ENCODE data around the gene C1GALT1C1.
"Not testable (repeated sequence)": the region's sequence is repeated elsewhere in the genome, so short reads cannot be mapped to it uniquely, and the experiment has no call there.

The C1GALT1C1 gene

DNA sequence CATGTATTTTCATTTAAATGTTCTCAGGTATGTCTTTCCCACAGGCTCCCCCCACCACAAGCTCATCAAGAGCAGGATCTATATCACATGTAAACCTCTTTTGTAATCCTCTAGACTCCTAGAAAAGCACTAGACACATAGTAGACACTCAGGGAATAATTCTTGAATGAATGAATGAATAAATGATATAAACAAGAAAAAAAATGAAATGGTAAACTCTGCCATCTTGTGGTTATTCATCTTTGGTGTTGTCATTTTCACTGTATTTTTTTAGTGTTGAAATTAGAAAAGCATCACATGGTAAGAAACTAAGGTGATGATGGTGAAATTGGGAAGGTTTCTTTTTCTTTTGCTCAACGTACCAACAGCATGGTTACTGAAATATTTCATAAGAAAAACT is 34.2 kb upstream of the C1GALT1C1 start:
- TF ChIP-seq CTCF (IDR thresholded peaks at IDR 0.05; ENCODE audit: low read depth, low read length): no peak
- H3K4me3 ChIP-seq (ENCODE audit: low read depth, low read length): no peak overlapping the region
- in situ Hi-C loops (cut with HindIII; ENCODE audit: low sequenced_read_pairs): no loop called here
- peak; percentile 24 for DNase-seq (ENCODE audit: low read depth, low spot score)

GRCh38 chrX:120662662-120663061 is 32.8 kb upstream of the C1GALT1C1 start:
- no peak for DNase-seq (ENCODE audit: low read depth, low spot score)
- TF ChIP-seq CTCF (IDR thresholded peaks at IDR 0.05; ENCODE audit: low read depth, low read length): no peak
- in situ Hi-C loops (cut with HindIII; ENCODE audit: low sequenced_read_pairs): no loop called here
- H3K4me3 ChIP-seq (ENCODE audit: low read depth, low read length): no peak overlapping the region

GRCh38 chrX:120660637-120661036 is 30.8 kb upstream of the C1GALT1C1 start:
- no peak for DNase-seq (ENCODE audit: low read depth, low spot score)
- H3K4me3 ChIP-seq (ENCODE audit: low read depth, low read length): no peak overlapping the region
- in situ Hi-C loops (cut with HindIII; ENCODE audit: low sequenced_read_pairs): no loop called here
- no peak for TF ChIP-seq CTCF (IDR thresholded peaks at IDR 0.05; ENCODE audit: low read depth, low read length)

GRCh38 chrX:120653000-120653399 is 23.1 kb upstream of the C1GALT1C1 start:
- H3K4me3 ChIP-seq (ENCODE audit: low read depth, low read length): no peak overlapping the region
- TF ChIP-seq CTCF (IDR thresholded peaks at IDR 0.05; ENCODE audit: low read depth, low read length): no peak
- in situ Hi-C loops (cut with HindIII; ENCODE audit: low sequenced_read_pairs): no loop called here
- no peak for DNase-seq (ENCODE audit: low read depth, low spot score)

DNA sequence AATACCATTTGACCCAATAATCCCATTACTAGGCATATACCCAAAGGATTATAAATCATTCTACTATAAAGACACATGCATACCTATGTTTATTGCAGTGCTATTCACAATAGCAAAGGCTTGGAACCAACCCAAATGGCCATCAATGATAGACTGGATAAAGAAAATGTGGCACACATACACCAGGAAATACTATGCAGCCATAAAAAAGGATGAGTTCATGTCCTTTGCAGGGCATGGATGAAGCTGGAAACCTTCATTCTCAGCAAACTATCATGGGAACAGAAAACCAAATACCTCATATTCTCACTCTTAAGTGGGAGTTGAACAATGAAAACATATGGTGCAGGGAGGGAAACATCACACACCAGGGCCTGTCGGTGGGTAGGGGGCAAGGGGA is 22.4 kb upstream of the C1GALT1C1 start:
- in situ Hi-C loops (cut with HindIII; ENCODE audit: low sequenced_read_pairs); H3K4me3 ChIP-seq (ENCODE audit: low read depth, low read length); DNase-seq (ENCODE audit: low read depth, low spot score): not testable (repeated sequence)

DNA sequence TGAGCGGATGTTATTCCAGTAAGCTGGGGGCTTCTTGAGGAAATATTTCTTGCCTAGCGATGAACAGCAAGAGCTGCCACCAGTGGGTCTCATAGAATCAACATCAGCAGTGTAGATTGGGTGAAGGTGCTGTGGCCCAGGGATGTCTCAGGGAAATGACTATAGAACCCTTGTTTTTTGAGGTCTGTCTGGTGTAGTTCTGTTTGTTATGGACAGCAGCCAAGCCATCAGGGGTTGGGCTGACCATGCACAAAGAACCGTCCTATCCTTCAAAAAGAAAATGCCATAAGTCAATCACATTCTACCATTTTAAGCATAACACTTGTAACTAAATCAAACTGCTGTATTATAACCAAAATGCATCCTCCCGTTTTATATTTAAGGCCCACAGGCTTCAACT is 17.3 kb upstream of the C1GALT1C1 start:
- in situ Hi-C loops (cut with HindIII; ENCODE audit: low sequenced_read_pairs): no loop called here
- TF ChIP-seq CTCF (IDR thresholded peaks at IDR 0.05; ENCODE audit: low read depth, low read length): no peak
- no peak overlapping the region for H3K4me3 ChIP-seq (ENCODE audit: low read depth, low read length)
- DNase-seq (ENCODE audit: low read depth, low spot score): peak; percentile 30

GRCh38 chrX:120642871-120643270 is 13.0 kb upstream of the C1GALT1C1 start:
- no peak overlapping the region for H3K4me3 ChIP-seq (ENCODE audit: low read depth, low read length)
- TF ChIP-seq CTCF (IDR thresholded peaks at IDR 0.05; ENCODE audit: low read depth, low read length): no peak
- no peak for DNase-seq (ENCODE audit: low read depth, low spot score)
- in situ Hi-C loops (cut with HindIII; ENCODE audit: low sequenced_read_pairs): no loop called here

All from astrocyte of the spinal cord (primary cell).